Liver (tissue), 3 donors: ENCODE measurements around the gene C12orf75.

Experiments
- ATF3 ChIP-seq: IDR thresholded peaks from 2 replicates; pipeline ENCODE4 v1.6.1; 2016; ENCODE audit warnings: antibody characterized with exemption
- CTCF ChIP-seq: fragments of 150-350 bp; IDR thresholded peaks from 2 replicates; pipeline ENCODE4 v1.5.1; 2017; ENCODE audit warnings: improper control_type of control experiment, low read depth, low read length; ENCODE audit not compliant: missing input control
- GABPA ChIP-seq, 2 donors: IDR thresholded peaks in 1 of 2; conservative IDR thresholded peaks in 1 of 2; 2 replicates each; pipeline ENCODE4 v1.6.1; 2016; ENCODE audit warnings: antibody characterized with exemption in 2 of 2, mild to moderate bottlenecking in 1 of 2, moderate library complexity in 1 of 2
- JUND ChIP-seq, 2 donors: IDR thresholded peaks; 2 replicates each; pipeline ENCODE4 v1.6.1; 2016; ENCODE audit warnings: antibody characterized with exemption in 2 of 2
- MAX ChIP-seq: IDR thresholded peaks from 2 replicates; pipeline ENCODE4 v1.6.1; 2016; ENCODE audit warnings: antibody characterized with exemption
- RAD21 ChIP-seq, 2 donors: IDR thresholded peaks; 2 replicates each; pipeline ENCODE4 v1.6.1; 2016; ENCODE audit warnings: antibody characterized with exemption in 2 of 2, mild to moderate bottlenecking in 2 of 2
- REST ChIP-seq: IDR thresholded peaks from 2 replicates; pipeline ENCODE4 v1.6.1; 2016; ENCODE audit warnings: antibody characterized with exemption, mild to moderate bottlenecking
- RXRA ChIP-seq, 2 donors: IDR thresholded peaks; 2 replicates each; pipeline ENCODE4 v1.6.1; 2017 to 2018; ENCODE audit warnings: antibody characterized with exemption in 2 of 2, mild to moderate bottlenecking in 1 of 2
- SP1 ChIP-seq: IDR thresholded peaks from 2 replicates; pipeline ENCODE4 v1.6.1; 2018; ENCODE audit warnings: antibody characterized with exemption, mild to moderate bottlenecking
- TAF1 ChIP-seq: conservative IDR thresholded peaks from 2 replicates; pipeline ENCODE4 v1.6.1; 2016; ENCODE audit warnings: antibody characterized with exemption, mild to moderate bottlenecking
- YY1 ChIP-seq: IDR thresholded peaks from 2 replicates; pipeline ENCODE4 v1.6.1; 2016; ENCODE audit warnings: antibody characterized with exemption, mild to moderate bottlenecking
- donor health status: healthy.
- donor health status: healthy.

GRCh38 chr12:105285378-105285777, 45.1 kb upstream of the C12orf75 start:
- TF ChIP-seq GABPA (IDR thresholded peaks at IDR 0.05 in 1 of 2, conservative IDR thresholded peaks at IDR 0.05 in 1 of 2) (no peak), CTCF (no peak), TAF1 (no peak), MAX (no peak), SP1 (no peak), REST (no peak), JUND (IDR thresholded peaks at IDR 0.05) (no peak), YY1 (no peak), ATF3 (no peak), RXRA (IDR thresholded peaks at IDR 0.05) (no peak), RAD21 (IDR thresholded peaks at IDR 0.05) (no peak)
